GM12878 (cell line): ENCODE data around the gene PRSS16. TPM values are rescaled to one million over a fixed set of nuclear protein-coding genes. Genes with fewer than 3 reads are reported as not detected.
A peak's percentile ranks its signal among the peaks of the same experiment; 100 is the strongest.

Source experiments
- ATAC-seq: fragments of 200-7000 bp; cut with Tn5 transposase; 3 replicates; pipeline ENCODE4 v1.9.1; 2020; ENCODE audit warnings: mild to moderate bottlenecking, moderate library complexity
- BruUV-seq: library from RNA; stranded (reverse); fragments of 400-500 nt; replicated peaks from 2 replicates; lab custom pipeline; 2021; lab: Mats Ljungman, UMichigan
- CTCF ChIA-PET: fragments of 300-600 bp; sonication (Branson Sonifier 250); formaldehyde crosslinking; extraction: SDS; loops from one replicate; lab custom pipeline; 2021; ENCODE audit warnings: inconsistent platforms; lab: Yijun Ruan, JAX
- POLR2A ChIA-PET: fragments of 350-600 bp; formaldehyde crosslinking; extraction: SDS; loops from one replicate; lab custom pipeline; 2021; ENCODE audit warnings: inconsistent platforms; lab: Charles Lee
- RAD21 ChIA-PET: fragments of 300-600 bp; sonication (Branson Sonifier 250); formaldehyde crosslinking; loops from one replicate; lab custom pipeline; 2023; ENCODE audit warnings: antibody characterized with exemption; ENCODE audit not compliant: unreplicated experiment; lab: Charles Lee
- SMC1A ChIA-PET: fragments of 300-600 bp; sonication (Branson Sonifier 250); formaldehyde crosslinking; loops from one replicate; lab custom pipeline; 2023; ENCODE audit not compliant: unreplicated experiment, uncharacterized antibody; lab: Charles Lee
- DNase-seq: peaks from one replicate; pipeline ENCODE4 v3.0.0-alpha.2; 2011; ENCODE audit warnings: low read depth, low spot score
- FAIRE-seq: peaks from 3 replicates; lab custom pipeline; 2011; peaks lifted over from hg19 to GRCh38; lab: Jason Lieb, UNC
- H2AFZ ChIP-seq: 2 replicates; pipeline ENCODE4 v1.6.0; 2011; ENCODE audit warnings: low read depth, low read length, control low read depth; ENCODE audit not compliant: control insufficient read depth
- H3K27ac ChIP-seq: 2 replicates; pipeline ENCODE4 v1.5.1; 2011; ENCODE audit warnings: control low read depth; ENCODE audit not compliant: control insufficient read depth, insufficient read depth
- H3K27me3 ChIP-seq, 2 experiments: replicated peaks in 1 of 2; 2 replicates each; pipeline versions ENCODE4 v1.6.0 to v1.6.1; 2011; ENCODE audit warnings: low read length in 1 of 2; ENCODE audit not compliant: control insufficient read depth in 2 of 2, insufficient read depth in 2 of 2
- H3K36me3 ChIP-seq, 2 experiments: 2 replicates each; pipeline ENCODE4 v1.5.1; 2011; ENCODE audit warnings: low read length in 1 of 2; ENCODE audit not compliant: control insufficient read depth in 2 of 2, insufficient read depth in 2 of 2
- H3K4me1 ChIP-seq: 2 replicates; pipeline ENCODE4 v1.6.1; 2011; ENCODE audit warnings: mild to moderate bottlenecking, low read length, moderate library complexity, mixed read lengths; ENCODE audit not compliant: control insufficient read depth, insufficient read depth
- H3K4me2 ChIP-seq: 2 replicates; pipeline ENCODE4 v1.6.0; 2011; ENCODE audit warnings: control low read depth; ENCODE audit not compliant: control insufficient read depth, insufficient read depth
- H3K4me3 ChIP-seq: fragments of 200-600 bp; sonication (generic); 2 replicates; pipeline ENCODE4 v1.5.1; 2016
- H3K79me2 ChIP-seq: 2 replicates; pipeline ENCODE4 v1.6.0; 2011; ENCODE audit warnings: low read length; ENCODE audit not compliant: control insufficient read depth, insufficient read depth
- H3K9ac ChIP-seq: 2 replicates; pipeline ENCODE4 v1.8.0; 2011; ENCODE audit warnings: low read length, control low read depth, mixed read lengths; ENCODE audit not compliant: control insufficient read depth, insufficient read depth
- H3K9me3 ChIP-seq: replicated peaks from 3 replicates; pipeline ENCODE4 v1.5.1; 2011; ENCODE audit warnings: mild to moderate bottlenecking, low read length; ENCODE audit not compliant: control insufficient read depth, insufficient read depth
- H4K20me1 ChIP-seq: 2 replicates; pipeline ENCODE4 v1.6.0; 2011; ENCODE audit not compliant: control insufficient read depth, insufficient read depth
- BHLHE40 ChIP-seq, 2 experiments: fragments of 450-650 bp in 1 of 2; IDR thresholded peaks; 2 replicates each; pipeline ENCODE4 v1.6.1; 2011 to 2017; ENCODE audit warnings: low read depth in 2 of 2, borderline replicate concordance in 1 of 2, improper control_type of control experiment in 1 of 2, low read length in 1 of 2, mild to moderate bottlenecking in 1 of 2
- CEBPZ ChIP-seq: fragments of 150-350 bp; IDR thresholded peaks from 2 replicates; pipeline ENCODE4 v1.6.1; 2016; ENCODE audit warnings: low read depth, low read length
- CREM ChIP-seq: IDR thresholded peaks from 2 replicates; pipeline ENCODE4 v1.6.1; 2014; ENCODE audit warnings: antibody characterized with exemption, low read depth
- DPF2 ChIP-seq: fragments of 450-650 bp; IDR thresholded peaks from 2 replicates; pipeline ENCODE4 v1.6.1; 2017; ENCODE audit warnings: mild to moderate bottlenecking
- GABPA ChIP-seq: IDR thresholded peaks from 2 replicates; pipeline ENCODE4 v1.6.1; 2014; ENCODE audit warnings: antibody characterized with exemption, low read depth, mild to moderate bottlenecking, inconsistent platforms
- IRF3 ChIP-seq: fragments of 450-650 bp; IDR thresholded peaks from 2 replicates; pipeline ENCODE4 v1.6.1; 2014; ENCODE audit warnings: mild to moderate bottlenecking
- MLLT1 ChIP-seq: fragments of 450-650 bp; IDR thresholded peaks from 2 replicates; pipeline ENCODE4 v1.6.1; 2016; ENCODE audit warnings: mild to moderate bottlenecking
- NFYB ChIP-seq: IDR thresholded peaks from 2 replicates; pipeline ENCODE4 v1.6.1; 2011; ENCODE audit warnings: low read depth, mild to moderate bottlenecking, low read length, improper control_type of control experiment, moderate library complexity; ENCODE audit not compliant: insufficient read depth
- PAX8 ChIP-seq: fragments of 450-650 bp; IDR thresholded peaks from 2 replicates; pipeline ENCODE4 v1.6.1; 2017; ENCODE audit warnings: mild to moderate bottlenecking, moderate library complexity
- POLR2A ChIP-seq: IDR thresholded peaks from 2 replicates; pipeline ENCODE4 v1.6.1; 2011; ENCODE audit warnings: low read depth, mild to moderate bottlenecking, low read length
- POLR2AphosphoS5 ChIP-seq: IDR thresholded peaks from 2 replicates; pipeline ENCODE4 v1.6.1; 2011; ENCODE audit warnings: mild to moderate bottlenecking, low read length, inconsistent platforms
- POU2F2 ChIP-seq: IDR thresholded peaks from 3 replicates; pipeline ENCODE4 v1.6.1; 2011; ENCODE audit warnings: low read depth, mild to moderate bottlenecking, low read length, borderline replicate concordance
- RAD21 ChIP-seq: IDR thresholded peaks from 2 replicates; pipeline ENCODE4 v1.6.1; 2011; ENCODE audit warnings: mild to moderate bottlenecking, low read depth, low read length, moderate library complexity; ENCODE audit not compliant: insufficient read depth
- RB1 ChIP-seq: fragments of 450-650 bp; formaldehyde crosslinking; IDR thresholded peaks from 2 replicates; pipeline ENCODE4 v1.6.1; 2017; ENCODE audit warnings: mild to moderate bottlenecking, borderline replicate concordance
- RBBP5 ChIP-seq: fragments of 200-600 bp; sonication (generic); conservative IDR thresholded peaks from 2 replicates; pipeline ENCODE4 v1.6.1; 2016
- RUNX3 ChIP-seq: IDR thresholded peaks from 2 replicates; pipeline ENCODE4 v1.6.1; 2012; ENCODE audit warnings: low read length, inconsistent platforms
- SP1 ChIP-seq: IDR thresholded peaks from one replicate; pipeline ENCODE4 v1.6.1; 2011; ENCODE audit warnings: low read depth, low read length
- TAF1 ChIP-seq: IDR thresholded peaks from 2 replicates; pipeline ENCODE4 v1.6.1; 2011; ENCODE audit warnings: mild to moderate bottlenecking, low read depth, low read length, borderline replicate concordance
- ZNF207 ChIP-seq: fragments of 450-650 bp; IDR thresholded peaks from 2 replicates; pipeline ENCODE4 v1.6.1; 2014; ENCODE audit warnings: antibody characterized with exemption, mild to moderate bottlenecking, borderline replicate concordance
- ZNF217 ChIP-seq: fragments of 450-650 bp; IDR thresholded peaks from 2 replicates; pipeline ENCODE4 v1.6.1; 2017; ENCODE audit warnings: antibody characterized with exemption, mild to moderate bottlenecking
- WGBS: methylation state at CpG from one replicate; pipeline ENCODE4 v1.1.6; 2016; ENCODE audit warnings: low lambda C conversion rate; ENCODE audit not compliant: insufficient replicate concordance, insufficient coverage; ENCODE audit errors: missing lambda C conversion rate; 5-methylcytosine and 5-hydroxymethylcytosine counted together
- in situ Hi-C: fragments of 300-500 bp; cut with MboI; formaldehyde crosslinking; loops from 9 replicates; pipeline ENCODE4 v1.14.3; 2018; ENCODE audit warnings: mixed read lengths
- intact Hi-C: fragments of 100-400 bp; cut with micrococcal nuclease; formaldehyde crosslinking; loops from one replicate; pipeline ENCODE4 v1.14.2; 2022; ENCODE audit not compliant: unreplicated experiment
- polyA plus RNA-seq, 11 experiments: library from polyadenylated mRNA; depleted of rRNA in 4 of 11; unstranded in 6 of 11; stranded (reverse) in 5 of 11; fragments of >200 nt; fragmentation: Nextera tagmentation in 4 of 11; fragmentation: Illumina TruSeq in 1 of 11; extraction: Ambion mirVana in 4 of 11; extraction: Trizol in 1 of 11; gene quantifications; 1 replicate in 1 of 11; 2 replicates in 10 of 11; pipeline versions ENCODE4 v1.2.1 to v1.2.3, GENCODE V29; 2011 to 2016; ENCODE audit warnings: inconsistent platforms in 2 of 11, missing spikeins in 2 of 11, low read depth in 1 of 11
- total RNA-seq, 4 experiments: library from RNA; depleted of rRNA in 3 of 4; stranded (reverse); fragments of >200 nt in 3 of 4; fragmentation: Illumina TruSeq in 1 of 4; extraction: Trizol in 1 of 4; gene quantifications; 2 replicates each; pipeline versions ENCODE4 v1.2.1 to v1.2.3, GENCODE V29; 2013 to 2021

The PRSS16 gene
- total and polyA plus RNA-seq, 10 of the 15 experiments (the other 5 are each of a cell fraction or from before 2014, with no cell fraction given) = 2.1 to 12.8 (median 6.6) TPM

GRCh38 chr6:27251606-27252251 is 4.2 kb downstream of the PRSS16 start:
- no peaks in the 10 kb centered on the region for H3K36me3 ChIP-seq
- WGBS = 5% methylated on average over 45 of the region's 46 CpGs
- peaks cover 5% of the 10 kb centered on the region; the same call in 1 of the 2 replicates for H3K4me1 ChIP-seq
- H3K9me3 ChIP-seq = no peaks in the 10 kb centered on the region
- BruUV-seq = no TSS peak
- ATAC-seq = peak; percentile 97
- H2AFZ ChIP-seq = peak overlapping the region; percentile 96
- intact Hi-C loops = no loop called here
- H3K27me3 ChIP-seq = peaks cover 0 to 2% of the 10 kb centered on the region in 2 experiments; a peak in 2 of 4 replicates
- peak overlapping the region; percentile 46 for H3K9ac ChIP-seq
- no peak for FAIRE-seq
- in situ Hi-C loops = no loop called here
- H3K27ac ChIP-seq = no peak overlapping the region
- peak overlapping the region; percentile 68 for H3K4me2 ChIP-seq
- ChIA-PET SMC1A (no interaction called here), RAD21 (no interaction called here), POLR2A (no interaction called here), CTCF (interaction anchor here (1.0 to 1.2 kb wide), 6 partner anchors 13 to 340 kb away, joined by 3 to 8 read pairs (median 4); no protein-coding TSS in a partner anchor)
- H3K4me3 ChIP-seq = peak overlapping the region; percentile 90; the same call in 1 of the 2 replicates
- no peaks in the 10 kb centered on the region for H3K79me2 ChIP-seq
- peak; percentile 40 for DNase-seq
- no peaks in the 10 kb centered on the region for H4K20me1 ChIP-seq
- TF ChIP-seq ZNF217 (0 out of 2 replicates have a peak, but pooled peaks have one; percentile 54), RB1 (no peak), RAD21 (peak; percentile 17; the same call in 1 of the 2 replicates), PAX8 (no peak), POLR2A (peak; percentile 80), CREM (0 out of 2 replicates have a peak, but pooled peaks have one; percentile 36), NFYB (peak; percentile 52; the same call in 1 of the 2 replicates), RBBP5 (no peak), CEBPZ (no peak), IRF3 (0 out of 2 replicates have a peak, but pooled peaks have one; percentile 41), RUNX3 (peak; percentile 86), TAF1 (peak; percentile 38; the same call in 1 of the 2 replicates), MLLT1 (0 out of 2 replicates have a peak, but pooled peaks have one; percentile 14), DPF2 (peak; percentile 66), GABPA (0 out of 2 replicates have a peak, but pooled peaks have one; percentile 26), POU2F2 (0 out of 3 replicates have a peak, but pooled peaks have one; percentile 12), POLR2AphosphoS5 (no peak), SP1 (peak; percentile 61), ZNF207 (no peak), BHLHE40 (IDR thresholded peaks at IDR 0.05; ENCODE audit: borderline replicate concordance in 1 of 2, low read depth in 2 of 2, low read length in 1 of 2) (peak in 1 of 2 experiments; percentile 52; a peak in 1 of 4 replicates)
